Neural progenitor cell (in vitro differentiated cells): ENCODE measurements around the gene NSUN2.

ENCODE experiments used
- EZH2 ChIP-seq: fragments of 200-600 bp; sonication (generic); IDR thresholded peaks from 2 replicates; pipeline ENCODE4 v1.6.1; 2017; ENCODE audit warnings: antibody characterized with exemption, mild to moderate bottlenecking, moderate library complexity
- EZH2phosphoT487 ChIP-seq: fragments of 200-600 bp; sonication (generic); IDR thresholded peaks from 2 replicates; pipeline ENCODE4 v1.6.1; 2017; ENCODE audit warnings: antibody characterized with exemption
- TF ChIP-seq, protein P1 (sequence below): fragments of 200-600 bp; sonication (generic); IDR thresholded peaks from 2 replicates; pipeline ENCODE4 v1.5.1; 2017; ENCODE audit warnings: antibody characterized with exemption, mild to moderate bottlenecking

- TF ChIP-seq, protein P1, sequence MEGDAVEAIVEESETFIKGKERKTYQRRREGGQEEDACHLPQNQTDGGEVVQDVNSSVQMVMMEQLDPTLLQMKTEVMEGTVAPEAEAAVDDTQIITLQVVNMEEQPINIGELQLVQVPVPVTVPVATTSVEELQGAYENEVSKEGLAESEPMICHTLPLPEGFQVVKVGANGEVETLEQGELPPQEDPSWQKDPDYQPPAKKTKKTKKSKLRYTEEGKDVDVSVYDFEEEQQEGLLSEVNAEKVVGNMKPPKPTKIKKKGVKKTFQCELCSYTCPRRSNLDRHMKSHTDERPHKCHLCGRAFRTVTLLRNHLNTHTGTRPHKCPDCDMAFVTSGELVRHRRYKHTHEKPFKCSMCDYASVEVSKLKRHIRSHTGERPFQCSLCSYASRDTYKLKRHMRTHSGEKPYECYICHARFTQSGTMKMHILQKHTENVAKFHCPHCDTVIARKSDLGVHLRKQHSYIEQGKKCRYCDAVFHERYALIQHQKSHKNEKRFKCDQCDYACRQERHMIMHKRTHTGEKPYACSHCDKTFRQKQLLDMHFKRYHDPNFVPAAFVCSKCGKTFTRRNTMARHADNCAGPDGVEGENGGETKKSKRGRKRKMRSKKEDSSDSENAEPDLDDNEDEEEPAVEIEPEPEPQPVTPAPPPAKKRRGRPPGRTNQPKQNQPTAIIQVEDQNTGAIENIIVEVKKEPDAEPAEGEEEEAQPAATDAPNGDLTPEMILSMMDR: no peak
- TF ChIP-seq EZH2phosphoT487 (no peak), EZH2 (no peak)
Observed at GRCh38 chr5:6649681-6650080, 16.8 kb upstream of the NSUN2 start.
